WERI-Rb-1 (cell line): ENCODE measurements around the gene CYB5R3.

Experiments
- DNase-seq: peaks from one replicate; pipeline ENCODE4 v3.0.0-alpha.2; 2020
- H3K27ac ChIP-seq: fragments of 250-450 bp; sonication (Bioruptor Pico); 2 replicates; pipeline ENCODE4 v1.5.1; 2020; ENCODE audit warnings: mild to moderate bottlenecking, moderate library complexity
- H3K27me3 ChIP-seq: fragments of 250-450 bp; sonication (Bioruptor Pico); 2 replicates; pipeline ENCODE4 v1.5.1; 2021; ENCODE audit warnings: mild to moderate bottlenecking, low read depth, moderate library complexity; ENCODE audit not compliant: insufficient read depth, severe bottlenecking
- H3K36me3 ChIP-seq: fragments of 250-450 bp; sonication (Bioruptor Pico); 2 replicates; pipeline ENCODE4 v1.5.1; 2020; ENCODE audit warnings: mild to moderate bottlenecking, moderate library complexity
- H3K4me3 ChIP-seq: 2 replicates; pipeline ENCODE4 v1.5.1; 2011; ENCODE audit warnings: low read depth, mild to moderate bottlenecking, control low read depth, low read length
- H3K9me3 ChIP-seq: fragments of 250-450 bp; sonication (Bioruptor Pico); 2 replicates; pipeline ENCODE4 v1.5.1; 2021; ENCODE audit warnings: mild to moderate bottlenecking, moderate library complexity; ENCODE audit not compliant: severe bottlenecking
- CTCF ChIP-seq: IDR thresholded peaks from 2 replicates; pipeline ENCODE4 v1.5.1; 2011; ENCODE audit warnings: low read depth, mild to moderate bottlenecking, control low read depth, inconsistent platforms, low read length

Gene CYB5R3

GRCh38 chr22:42623756-42624441, 25.3 kb downstream of the CYB5R3 start:
- Histone ChIP-seq H3K27me3 (no peaks in the 10 kb centered on the region), H3K9me3 (no peaks in the 10 kb centered on the region), H3K27ac (no peak overlapping the region), H3K36me3 (peaks cover 37% of the 10 kb centered on the region), H3K4me3 (no peak overlapping the region)
- DNase-seq = no peak
- no peak for TF ChIP-seq CTCF

DNA sequence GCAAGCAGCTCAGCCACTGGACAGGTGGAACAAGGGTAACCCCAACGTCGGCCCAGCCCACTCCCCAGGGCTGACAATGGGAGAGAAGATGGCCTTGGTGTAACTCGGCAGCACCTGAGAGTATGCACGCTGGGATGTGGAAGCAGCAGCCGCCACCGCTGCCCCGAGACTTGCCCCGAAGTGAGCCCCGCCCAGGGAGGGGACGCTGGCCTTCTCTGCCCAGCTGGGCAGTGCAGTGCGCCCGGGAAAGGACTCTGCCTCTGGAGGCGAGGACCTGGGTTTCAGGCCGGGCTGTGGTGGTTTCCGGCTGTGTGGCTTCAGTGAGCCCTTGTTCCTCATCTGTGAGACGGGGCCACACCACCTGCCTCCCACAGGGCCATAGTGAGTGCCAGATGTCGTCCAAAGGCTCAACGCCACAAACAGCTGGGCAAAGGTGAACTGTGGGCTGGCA, 25.9 kb downstream of the CYB5R3 start:
- peaks cover 32% of the 10 kb centered on the region for H3K36me3 ChIP-seq

GRCh38 chr22:42622061-42622710, 27.0 kb downstream of the CYB5R3 start:
- no peak for TF ChIP-seq CTCF
- no peak overlapping the region for H3K27ac ChIP-seq
- peaks cover 27% of the 10 kb centered on the region for H3K36me3 ChIP-seq
- H3K4me3 ChIP-seq = no peak overlapping the region
- DNase-seq = no peak
- no peaks in the 10 kb centered on the region for H3K9me3 ChIP-seq
- no peaks in the 10 kb centered on the region for H3K27me3 ChIP-seq

More for the DNA sequence above, 25.9 kb downstream of the CYB5R3 start:
- no peak overlapping the region for H3K27ac ChIP-seq
- H3K9me3 ChIP-seq = no peaks in the 10 kb centered on the region
- H3K27me3 ChIP-seq = no peaks in the 10 kb centered on the region
- no peak for DNase-seq
- TF ChIP-seq CTCF = no peak
- H3K4me3 ChIP-seq = no peak overlapping the region

- TF ChIP-seq CTCF = peak; percentile 96
- no peak overlapping the region for H3K4me3 ChIP-seq
- peaks cover 24% of the 10 kb centered on the region for H3K36me3 ChIP-seq
- no peaks in the 10 kb centered on the region for H3K9me3 ChIP-seq
- DNase-seq = peak; percentile 78
- no peak overlapping the region for H3K27ac ChIP-seq
- no peaks in the 10 kb centered on the region for H3K27me3 ChIP-seq
These were observed 27.6 kb downstream of the CYB5R3 start for GRCh38 chr22:42621505-42622002.

- DNase-seq = no peak
- TF ChIP-seq CTCF = no peak
- Histone ChIP-seq H3K4me3 (no peak overlapping the region), H3K27ac (no peak overlapping the region), H3K36me3 (peaks cover 18% of the 10 kb centered on the region), H3K27me3 (no peaks in the 10 kb centered on the region), H3K9me3 (no peaks in the 10 kb centered on the region)
These were observed 29.1 kb downstream of the CYB5R3 start for GRCh38 chr22:42620084-42620483.
